Omental fat pad (tissue), 4 donors: ENCODE data around the gene GFER. TPM values are rescaled to one million over a fixed set of nuclear protein-coding genes. Genes with fewer than 3 reads are reported as not detected.

Experiments
- ATAC-seq: fragments of 150-250 bp; one replicate; pipeline ENCODE4 v1.9.1; 2016; ENCODE audit warnings: mild to moderate bottlenecking, moderate library complexity; ENCODE audit not compliant: low FRiP score
- DNase-seq: peaks from one replicate; pipeline ENCODE4 v3.0.0-alpha.2; 2019; ENCODE audit warnings: low spot score
- CTCF ChIP-seq, 3 donors: fragments of 450-650 bp; IDR thresholded peaks; one replicate each; pipeline ENCODE4 v1.5.1; 2016 to 2017; ENCODE audit warnings: antibody characterized with exemption in 3 of 3, mild to moderate bottlenecking in 3 of 3, moderate library complexity in 2 of 3
- total RNA-seq, 4 donors: library from RNA; depleted of rRNA; stranded (reverse); fragments of >200 nt; gene quantifications; one replicate each; pipeline ENCODE4 v1.1.0, GENCODE V29; 2016

The GFER gene
- total RNA-seq, 4 donors from 2014 or later, result 11.9 to 18.4 (median 16.0) TPM

GRCh38 chr16:1993731-1994131, 9.7 kb downstream of the GFER start:
- peak; percentile 4 for ATAC-seq
- no peak for DNase-seq
- no peak for TF ChIP-seq CTCF (IDR thresholded peaks at IDR 0.05)

- TF ChIP-seq CTCF (IDR thresholded peaks at IDR 0.05), result no peak
- DNase-seq (no peak), ATAC-seq (no peak)
Measured at GRCh38 chr16:1997494-1998359, 13.7 kb downstream of the GFER start.

GRCh38 chr16:1998360-1998835, 14.4 kb downstream of the GFER start:
- ATAC-seq (no peak), DNase-seq (no peak)
- TF ChIP-seq CTCF (IDR thresholded peaks at IDR 0.05), result no peak

GRCh38 chr16:1998852-1999801, 15.1 kb downstream of the GFER start:
- ATAC-seq, result no peak
- DNase-seq, result no peak
- TF ChIP-seq CTCF (IDR thresholded peaks at IDR 0.05), result no peak

GRCh38 chr16:1999866-2000514, 16.0 kb downstream of the GFER start:
- no peak for TF ChIP-seq CTCF (IDR thresholded peaks at IDR 0.05)
- ATAC-seq (no peak), DNase-seq (no peak)

GRCh38 chr16:2001035-2001434, 17.0 kb downstream of the GFER start:
- no peak for DNase-seq
- no peak for TF ChIP-seq CTCF (IDR thresholded peaks at IDR 0.05)
- ATAC-seq, result no peak
